H1 (cell line): ENCODE measurements around the gene HAPLN3.

ENCODE experiments used
- CEBPB ChIP-seq: IDR thresholded peaks from 2 replicates; pipeline ENCODE4 v1.6.1; 2012; ENCODE audit warnings: low read depth, low read length
- HDAC6 ChIP-seq: IDR thresholded peaks from one replicate; pipeline ENCODE4 v1.7.1; 2012; ENCODE audit warnings: low read depth, mild to moderate bottlenecking, inconsistent platforms, low read length, moderate library complexity
- KDM1A ChIP-seq: fragments of 200-600, 300-600 bp; sonication (generic); IDR thresholded peaks from 2 replicates; pipeline ENCODE4 v1.7.1; 2016; ENCODE audit warnings: mild to moderate bottlenecking, low read length, borderline replicate concordance
- POLR2A ChIP-seq, 2 experiments: IDR thresholded peaks; 1 replicate in 1 of 2; 2 replicates in 1 of 2; pipeline ENCODE4 v1.6.1; 2011; ENCODE audit warnings: low read depth in 2 of 2, low read length in 2 of 2, mild to moderate bottlenecking in 2 of 2; ENCODE audit errors: control extremely low read depth in 1 of 2
- POLR2AphosphoS5 ChIP-seq: IDR thresholded peaks from 2 replicates; pipeline ENCODE4 v1.6.1; 2011; ENCODE audit warnings: low read depth, low read length
- RXRA ChIP-seq: IDR thresholded peaks from 2 replicates; pipeline ENCODE4 v1.6.1; 2011; ENCODE audit warnings: low read depth, mild to moderate bottlenecking, low read length, moderate library complexity; ENCODE audit not compliant: insufficient read depth
- TAF1 ChIP-seq: IDR thresholded peaks from 2 replicates; pipeline ENCODE4 v1.6.1; 2011; ENCODE audit warnings: mild to moderate bottlenecking, low read depth, low read length
- TEAD4 ChIP-seq: IDR thresholded peaks from 2 replicates; pipeline ENCODE4 v1.6.1; 2012; ENCODE audit warnings: low read depth, low read length, inconsistent platforms, mixed read lengths
- ZNF274 ChIP-seq: IDR thresholded peaks from 2 replicates; pipeline ENCODE4 v1.7.0; 2012; ENCODE audit warnings: low read length, borderline replicate concordance; ENCODE audit errors: extremely low read depth
- TF ChIP-seq, protein P1 (sequence below), 3 experiments: IDR thresholded peaks; 1 replicate in 2 of 3; 2 replicates in 1 of 3; pipeline versions ENCODE4 v1.5.1 to v1.6.1; 2011; ENCODE audit warnings: low read length in 3 of 3, mild to moderate bottlenecking in 3 of 3, inconsistent platforms in 2 of 3, low read depth in 1 of 3, moderate library complexity in 1 of 3; ENCODE audit not compliant: insufficient read depth in 1 of 3; ENCODE audit errors: control extremely low read depth in 1 of 3
- TF ChIP-seq, protein P2 (sequence below): IDR thresholded peaks from 2 replicates; pipeline ENCODE4 v1.6.1; 2012; ENCODE audit warnings: low read length, inconsistent platforms
- TF ChIP-seq, protein P3 (sequence below): IDR thresholded peaks from 2 replicates; pipeline ENCODE4 v1.6.1; 2012; ENCODE audit warnings: inconsistent platforms
- TF ChIP-seq, protein P4 (sequence below): IDR thresholded peaks from 2 replicates; pipeline ENCODE4 v1.6.1; 2011; ENCODE audit warnings: low read depth, mild to moderate bottlenecking, low read length; ENCODE audit not compliant: insufficient read depth
- TF ChIP-seq, protein P5 (sequence below): IDR thresholded peaks from 2 replicates; pipeline ENCODE4 v1.6.1; 2011; ENCODE audit warnings: low read length, improper control_type of control experiment

DNA sequence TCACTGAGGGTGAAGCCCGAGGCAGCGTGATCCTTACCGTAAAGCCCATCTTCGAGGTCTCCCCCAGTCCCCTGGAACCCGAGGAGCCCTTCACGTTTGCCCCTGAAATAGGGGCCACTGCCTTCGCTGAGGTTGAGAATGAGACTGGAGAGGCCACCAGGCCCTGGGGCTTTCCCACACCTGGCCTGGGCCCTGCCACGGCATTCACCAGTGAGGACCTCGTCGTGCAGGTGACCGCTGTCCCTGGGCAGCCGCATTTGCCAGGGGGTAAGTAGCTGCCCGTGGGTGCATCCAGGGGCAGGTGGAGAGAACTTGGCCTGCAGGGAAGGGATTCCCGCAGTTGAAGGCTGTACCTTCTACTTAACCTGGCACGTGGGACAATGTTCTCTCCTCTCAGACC, 49.7 kb downstream of the HAPLN3 start:
- TF ChIP-seq KDM1A = no peak
- TF ChIP-seq, protein P1, sequence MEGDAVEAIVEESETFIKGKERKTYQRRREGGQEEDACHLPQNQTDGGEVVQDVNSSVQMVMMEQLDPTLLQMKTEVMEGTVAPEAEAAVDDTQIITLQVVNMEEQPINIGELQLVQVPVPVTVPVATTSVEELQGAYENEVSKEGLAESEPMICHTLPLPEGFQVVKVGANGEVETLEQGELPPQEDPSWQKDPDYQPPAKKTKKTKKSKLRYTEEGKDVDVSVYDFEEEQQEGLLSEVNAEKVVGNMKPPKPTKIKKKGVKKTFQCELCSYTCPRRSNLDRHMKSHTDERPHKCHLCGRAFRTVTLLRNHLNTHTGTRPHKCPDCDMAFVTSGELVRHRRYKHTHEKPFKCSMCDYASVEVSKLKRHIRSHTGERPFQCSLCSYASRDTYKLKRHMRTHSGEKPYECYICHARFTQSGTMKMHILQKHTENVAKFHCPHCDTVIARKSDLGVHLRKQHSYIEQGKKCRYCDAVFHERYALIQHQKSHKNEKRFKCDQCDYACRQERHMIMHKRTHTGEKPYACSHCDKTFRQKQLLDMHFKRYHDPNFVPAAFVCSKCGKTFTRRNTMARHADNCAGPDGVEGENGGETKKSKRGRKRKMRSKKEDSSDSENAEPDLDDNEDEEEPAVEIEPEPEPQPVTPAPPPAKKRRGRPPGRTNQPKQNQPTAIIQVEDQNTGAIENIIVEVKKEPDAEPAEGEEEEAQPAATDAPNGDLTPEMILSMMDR (IDR thresholded peaks at IDR 0.05; ENCODE audit: control extremely low read depth in 1 of 3, insufficient read depth in 1 of 3, low read depth in 1 of 3, low read length in 3 of 3) = no peak
- TF ChIP-seq, protein P2, sequence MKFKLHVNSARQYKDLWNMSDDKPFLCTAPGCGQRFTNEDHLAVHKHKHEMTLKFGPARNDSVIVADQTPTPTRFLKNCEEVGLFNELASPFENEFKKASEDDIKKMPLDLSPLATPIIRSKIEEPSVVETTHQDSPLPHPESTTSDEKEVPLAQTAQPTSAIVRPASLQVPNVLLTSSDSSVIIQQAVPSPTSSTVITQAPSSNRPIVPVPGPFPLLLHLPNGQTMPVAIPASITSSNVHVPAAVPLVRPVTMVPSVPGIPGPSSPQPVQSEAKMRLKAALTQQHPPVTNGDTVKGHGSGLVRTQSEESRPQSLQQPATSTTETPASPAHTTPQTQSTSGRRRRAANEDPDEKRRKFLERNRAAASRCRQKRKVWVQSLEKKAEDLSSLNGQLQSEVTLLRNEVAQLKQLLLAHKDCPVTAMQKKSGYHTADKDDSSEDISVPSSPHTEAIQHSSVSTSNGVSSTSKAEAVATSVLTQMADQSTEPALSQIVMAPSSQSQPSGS = no peak
- TF ChIP-seq TAF1 = no peak
- TF ChIP-seq, protein P3, sequence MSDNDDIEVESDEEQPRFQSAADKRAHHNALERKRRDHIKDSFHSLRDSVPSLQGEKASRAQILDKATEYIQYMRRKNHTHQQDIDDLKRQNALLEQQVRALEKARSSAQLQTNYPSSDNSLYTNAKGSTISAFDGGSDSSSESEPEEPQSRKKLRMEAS = no peak
- no peak for TF ChIP-seq HDAC6
- TF ChIP-seq, protein P4, sequence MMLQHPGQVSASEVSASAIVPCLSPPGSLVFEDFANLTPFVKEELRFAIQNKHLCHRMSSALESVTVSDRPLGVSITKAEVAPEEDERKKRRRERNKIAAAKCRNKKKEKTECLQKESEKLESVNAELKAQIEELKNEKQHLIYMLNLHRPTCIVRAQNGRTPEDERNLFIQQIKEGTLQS = no peak
- no peak for TF ChIP-seq ZNF274
- no peak for TF ChIP-seq POLR2A (IDR thresholded peaks at IDR 0.05; ENCODE audit: control extremely low read depth in 1 of 2, low read depth in 2 of 2, low read length in 2 of 2)
- TF ChIP-seq, protein P5, sequence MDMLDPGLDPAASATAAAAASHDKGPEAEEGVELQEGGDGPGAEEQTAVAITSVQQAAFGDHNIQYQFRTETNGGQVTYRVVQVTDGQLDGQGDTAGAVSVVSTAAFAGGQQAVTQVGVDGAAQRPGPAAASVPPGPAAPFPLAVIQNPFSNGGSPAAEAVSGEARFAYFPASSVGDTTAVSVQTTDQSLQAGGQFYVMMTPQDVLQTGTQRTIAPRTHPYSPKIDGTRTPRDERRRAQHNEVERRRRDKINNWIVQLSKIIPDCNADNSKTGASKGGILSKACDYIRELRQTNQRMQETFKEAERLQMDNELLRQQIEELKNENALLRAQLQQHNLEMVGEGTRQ = no peak
- no peak for TF ChIP-seq TEAD4
- no peak for TF ChIP-seq RXRA
- no peak for TF ChIP-seq POLR2AphosphoS5
- TF ChIP-seq CEBPB = no peak
